Transverse colon (tissue), 4 donors: ENCODE measurements around the gene ZDHHC11. TPM values are rescaled to one million over a fixed set of nuclear protein-coding genes. Genes with fewer than 3 reads are reported as not detected.

Experiments
- DNase-seq: peaks from one replicate; pipeline ENCODE4 v3.0.0-alpha.2; 2019
- H3K27ac ChIP-seq, 4 donors: fragments of 200-600 bp; sonication (generic); 2 replicates each; pipeline ENCODE4 v1.5.1; 2016 to 2018; ENCODE audit warnings: inconsistent platforms in 4 of 4
- H3K27me3 ChIP-seq: fragments of 200-600 bp; sonication (generic); 2 replicates; pipeline ENCODE4 v1.5.1; 2017; ENCODE audit warnings: inconsistent platforms
- H3K36me3 ChIP-seq, 4 donors: fragments of 200-600 bp; sonication (generic); 2 replicates each; pipeline ENCODE4 v1.5.1; 2017 to 2019; ENCODE audit warnings: inconsistent platforms in 4 of 4
- H3K4me1 ChIP-seq, 4 donors: fragments of 200-600 bp; sonication (generic); 2 replicates each; pipeline ENCODE4 v1.5.1; 2017 to 2020; ENCODE audit warnings: inconsistent platforms in 4 of 4
- H3K4me3 ChIP-seq, 4 donors: fragments of 200-600 bp; sonication (generic); 1 replicate in 1 of 4; 2 replicates in 3 of 4; pipeline versions ENCODE4 v1.5.1 to v1.6.1; 2017 to 2019; ENCODE audit warnings: inconsistent platforms in 4 of 4
- H3K9me3 ChIP-seq, 2 donors: fragments of 200-600 bp; sonication (generic); 2 replicates each; pipeline ENCODE4 v1.5.1; 2017 to 2019; ENCODE audit warnings: inconsistent platforms in 2 of 2
- CTCF ChIP-seq, 5 experiments: fragments of 200-600 bp in 3 of 5; fragments of 450-650 bp in 2 of 5; sonication (generic) in 3 of 5; IDR thresholded peaks; 1 replicate in 2 of 5; 2 replicates in 3 of 5; pipeline ENCODE4 v1.5.1; 2016 to 2017; ENCODE audit warnings: antibody characterized with exemption in 5 of 5, inconsistent platforms in 3 of 5, mild to moderate bottlenecking in 2 of 5, moderate library complexity in 1 of 5
- EP300 ChIP-seq: sonication (generic); formaldehyde crosslinking; IDR thresholded peaks from one replicate; pipeline ENCODE4 v1.6.1; 2017; ENCODE audit warnings: antibody characterized with exemption, low read depth
- POLR2A ChIP-seq: fragments of 450-650 bp; IDR thresholded peaks from one replicate; pipeline ENCODE4 v1.6.1; 2016; ENCODE audit warnings: antibody characterized with exemption, mild to moderate bottlenecking, moderate library complexity
- POLR2AphosphoS5 ChIP-seq, 3 donors: sonication (generic); formaldehyde crosslinking; IDR thresholded peaks; one replicate each; pipeline ENCODE4 v1.6.1; 2016; ENCODE audit warnings: antibody characterized with exemption in 3 of 3
- WGBS, 2 donors: methylation state at CpG; one replicate each; pipeline ENCODE4 v1.1.5; 2018; ENCODE audit warnings: low coverage in 1 of 2; 5-methylcytosine and 5-hydroxymethylcytosine counted together
- in situ Hi-C, 4 donors: fragments of 200-750 bp; cut with MboI; loops; one replicate each; pipeline versions ENCODE4 v1.15.0 to v1.15.1; 2017; ENCODE audit warnings: low sequenced_read_pairs in 3 of 4, low pct_ligation_motif_present in 1 of 4, low pct_unique_long_range_greater_than_20kb in 1 of 4
- intact Hi-C: fragments of 100-400 bp; cut with DNase I; formaldehyde crosslinking; loops from one replicate; pipeline ENCODE4 v1.15.1; 2023; ENCODE audit warnings: low total_unique reads
- total RNA-seq, 4 donors: library from RNA; depleted of rRNA; stranded (reverse); fragments of >200 nt; gene quantifications; one replicate each; pipeline ENCODE4 v1.1.0, GENCODE V29; 2016

The ZDHHC11 gene
- total RNA-seq, 4 donors from 2014 or later = 1.2 to 15.0 (median 10.6) TPM

DNA sequence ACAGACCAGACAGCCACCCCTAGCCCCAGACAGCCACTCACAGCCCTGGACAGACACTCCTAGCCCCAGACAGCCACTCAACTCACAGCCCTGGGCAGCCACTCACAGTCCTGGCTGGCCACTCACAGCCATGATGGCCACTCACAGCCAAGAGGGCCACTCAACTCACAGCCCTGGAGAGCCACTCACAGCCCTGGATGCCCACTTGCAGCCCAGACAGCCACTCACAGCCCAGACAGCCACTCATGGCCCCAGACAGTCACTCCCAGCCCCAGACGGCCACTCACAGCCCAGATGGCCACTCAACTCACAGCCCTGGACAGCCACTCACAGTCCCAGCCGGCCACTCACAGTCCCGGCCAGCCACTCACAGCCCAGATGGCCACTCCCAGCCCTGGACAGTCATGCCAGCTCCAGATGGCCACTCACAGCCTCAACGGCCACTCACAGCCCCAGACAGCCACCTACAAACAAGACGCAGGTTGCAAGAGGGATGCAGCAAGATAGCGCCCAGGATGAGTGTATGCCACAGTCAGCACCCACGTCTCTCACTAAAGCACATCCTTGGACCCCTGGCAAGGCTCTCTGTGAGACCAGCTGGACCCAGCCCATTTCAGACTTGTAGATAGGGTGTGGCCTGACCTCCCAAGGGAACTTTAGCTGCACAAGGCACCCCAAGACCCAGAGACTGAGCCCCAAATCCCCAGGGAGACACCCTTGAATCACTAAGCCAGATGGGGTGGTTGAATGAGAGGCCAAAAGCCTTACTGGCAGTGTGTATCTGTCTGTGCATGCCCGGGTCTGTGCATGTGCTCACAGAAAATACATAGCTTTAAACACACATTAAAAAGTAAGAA is 88.7 kb downstream of the ZDHHC11 start:
- Histone ChIP-seq H3K4me3 (no peak overlapping the region), H3K9me3 (no peaks in the 10 kb centered on the region), H3K27me3 (no peaks in the 10 kb centered on the region), H3K4me1 (peaks cover 24 to 30% (median 27%) of the 10 kb centered on the region in 4 donors), H3K36me3 (no peaks in the 10 kb centered on the region), H3K27ac (no peak overlapping the region)
- intact Hi-C loops = no loop called here
- 83 to 100% methylated on average over 1 to 8 of the region's 8 CpGs for WGBS, 2 donors
- in situ Hi-C loops = no loop called here
- TF ChIP-seq POLR2AphosphoS5 (IDR thresholded peaks at IDR 0.05) (no peak), EP300 (no peak), POLR2A (no peak), CTCF (IDR thresholded peaks at IDR 0.05) (no peak)
- no peak for DNase-seq

DNA sequence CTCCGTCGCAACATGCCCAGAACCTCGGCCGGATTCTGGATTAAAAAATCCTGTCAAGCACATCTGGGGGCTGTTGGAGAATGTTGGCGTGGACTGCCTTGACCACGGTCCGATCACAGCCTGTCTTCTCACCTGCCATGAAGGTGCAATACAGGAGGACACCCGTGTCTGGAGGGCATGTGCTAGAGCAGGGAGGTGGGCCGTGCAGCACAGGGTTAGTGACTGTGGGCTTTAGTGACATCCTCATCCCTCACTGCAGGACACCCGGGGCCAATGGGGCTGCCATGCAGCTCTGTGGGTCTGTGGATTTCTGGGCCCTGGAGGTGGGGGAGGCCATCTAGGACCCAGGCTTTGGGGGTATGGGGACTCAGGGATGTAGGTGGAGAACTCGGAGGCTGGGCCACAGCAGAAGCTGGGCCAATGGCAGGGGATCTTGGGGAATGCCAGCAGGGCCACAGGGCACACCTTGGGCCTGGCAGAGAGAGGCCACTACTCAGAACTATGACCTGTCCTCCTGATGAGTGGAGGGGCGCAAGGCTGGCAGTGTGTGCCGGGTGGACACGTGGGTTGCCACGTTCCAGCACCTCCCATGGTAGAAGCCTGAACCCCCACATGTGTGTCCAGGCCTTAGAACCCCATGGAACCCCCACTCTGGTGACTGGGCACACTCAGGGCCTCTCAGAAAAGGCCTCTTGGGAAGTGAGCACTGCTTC is 89.6 kb downstream of the ZDHHC11 start:
- no peaks in the 10 kb centered on the region for H3K27me3 ChIP-seq
- 81% methylated on average over 15 of the region's 15 CpGs; no CpG with 5 or more reads in 1 of the 2 donors for WGBS, 2 donors
- in situ Hi-C loops (no loop called here), intact Hi-C loops (no loop called here)
- no peaks in the 10 kb centered on the region for H3K9me3 ChIP-seq
- no peak overlapping the region for H3K27ac ChIP-seq
- no peak overlapping the region for H3K4me3 ChIP-seq
- H3K36me3 ChIP-seq = no peaks in the 10 kb centered on the region
- DNase-seq = no peak
- peaks cover 28 to 37% (median 33%) of the 10 kb centered on the region in 4 donors for H3K4me1 ChIP-seq
- TF ChIP-seq CTCF (IDR thresholded peaks at IDR 0.05) = no peak
- no peak for TF ChIP-seq EP300
- TF ChIP-seq POLR2A = no peak
- no peak for TF ChIP-seq POLR2AphosphoS5 (IDR thresholded peaks at IDR 0.05)

GRCh38 chr5:760363-761058 is 90.3 kb downstream of the ZDHHC11 start:
- no peak for DNase-seq
- H3K27me3 ChIP-seq = no peaks in the 10 kb centered on the region
- WGBS, 2 donors = 94 to 100% methylated on average over 5 to 24 of the region's 24 CpGs
- H3K27ac ChIP-seq = no peak overlapping the region
- no peak overlapping the region for H3K4me3 ChIP-seq
- H3K9me3 ChIP-seq = no peaks in the 10 kb centered on the region
- peaks cover 28 to 38% (median 33%) of the 10 kb centered on the region in 4 donors for H3K4me1 ChIP-seq
- in situ Hi-C loops = no loop called here
- intact Hi-C loops = no loop called here
- no peak for TF ChIP-seq CTCF (IDR thresholded peaks at IDR 0.05)
- TF ChIP-seq POLR2A = no peak
- TF ChIP-seq EP300 = no peak
- no peak for TF ChIP-seq POLR2AphosphoS5 (IDR thresholded peaks at IDR 0.05)
- no peaks in the 10 kb centered on the region for H3K36me3 ChIP-seq

DNA sequence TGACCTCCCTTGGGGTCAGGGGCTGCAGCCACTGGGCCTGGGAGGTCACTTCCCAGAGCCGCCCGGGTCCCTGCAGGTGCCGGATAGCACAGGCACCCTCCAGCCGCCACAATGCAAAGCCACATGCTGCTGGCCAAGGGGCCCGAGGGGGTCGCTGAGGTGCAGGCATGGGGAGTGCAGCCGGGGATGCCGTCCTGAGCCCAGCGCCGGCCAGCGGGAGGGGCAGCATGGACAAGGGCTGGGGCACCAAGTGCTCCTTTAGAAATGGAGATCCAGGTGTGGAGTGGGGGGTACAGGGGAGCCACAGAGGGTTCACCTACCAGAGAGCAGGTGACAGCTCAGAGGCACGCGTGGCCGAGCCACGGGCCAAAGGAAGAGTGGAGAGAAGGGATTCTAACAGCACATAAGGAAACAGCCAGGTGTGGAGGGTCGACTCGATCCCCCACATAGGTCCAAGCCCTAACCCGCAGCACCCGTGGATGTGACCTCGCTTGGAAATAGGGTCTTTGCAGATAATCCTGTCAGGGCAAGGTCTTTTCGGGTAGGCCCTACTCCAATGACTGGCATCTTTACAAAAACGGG is 90.9 kb downstream of the ZDHHC11 start:
- Histone ChIP-seq H3K27me3 (no peaks in the 10 kb centered on the region), H3K9me3 (no peaks in the 10 kb centered on the region), H3K27ac (peak overlapping the region; percentile 42 to 82 (median 62)), H3K4me3 (no peak overlapping the region), H3K4me1 (peaks cover 28 to 38% (median 33%) of the 10 kb centered on the region in 4 donors), H3K36me3 (no peaks in the 10 kb centered on the region)
- intact Hi-C loops = no loop called here
- TF ChIP-seq POLR2AphosphoS5 (IDR thresholded peaks at IDR 0.05) = no peak
- no peak for TF ChIP-seq EP300
- no peak for TF ChIP-seq CTCF (IDR thresholded peaks at IDR 0.05)
- no peak for TF ChIP-seq POLR2A
- in situ Hi-C loops = no loop called here
- WGBS, 2 donors = 88 to 96% methylated on average over 11 to 22 of the region's 22 CpGs
- no peak for DNase-seq
